Islet of Langerhans (tissue), 1 donor: ENCODE measurements around the gene SPRR1B.
"Not testable (repeated sequence)": the region's sequence is repeated elsewhere in the genome, so short reads cannot be mapped to it uniquely, and the experiment has no call there.

Experiments
- FAIRE-seq: peaks from one replicate; lab custom pipeline; 2011; peaks lifted over from hg19 to GRCh38; lab: Jason Lieb, UNC

Gene SPRR1B

DNA sequence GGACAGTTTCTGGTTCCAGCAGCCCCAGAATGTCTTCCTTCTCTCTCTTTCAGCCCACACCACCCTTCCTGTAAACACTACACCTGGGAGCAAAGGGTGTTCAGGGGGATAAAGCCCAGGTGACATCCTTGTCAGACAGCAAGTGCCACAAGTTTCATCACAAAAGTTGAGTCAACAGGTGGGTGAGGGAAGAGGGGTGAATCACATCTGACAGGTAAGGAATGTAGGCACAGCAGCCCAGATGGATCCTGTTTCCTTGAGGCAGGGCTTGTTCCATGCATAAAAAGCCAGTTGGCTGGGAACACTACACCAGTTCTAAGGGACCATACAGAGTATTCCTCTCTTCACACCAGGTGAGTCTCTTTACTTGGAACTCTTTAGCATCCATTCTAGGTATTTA lies at the start of gene SPRR1B:
SPRR1B (plus strand) TSS at position 309 of the 400 bp plus-strand sequence. CDS start 1,143 bp downstream, outside the sequence.
- FAIRE-seq, result no peak

- no peak for FAIRE-seq
Measured at GRCh38 chr1:152982076-152982475, 48.9 kb upstream of the SPRR1B start.

DNA sequence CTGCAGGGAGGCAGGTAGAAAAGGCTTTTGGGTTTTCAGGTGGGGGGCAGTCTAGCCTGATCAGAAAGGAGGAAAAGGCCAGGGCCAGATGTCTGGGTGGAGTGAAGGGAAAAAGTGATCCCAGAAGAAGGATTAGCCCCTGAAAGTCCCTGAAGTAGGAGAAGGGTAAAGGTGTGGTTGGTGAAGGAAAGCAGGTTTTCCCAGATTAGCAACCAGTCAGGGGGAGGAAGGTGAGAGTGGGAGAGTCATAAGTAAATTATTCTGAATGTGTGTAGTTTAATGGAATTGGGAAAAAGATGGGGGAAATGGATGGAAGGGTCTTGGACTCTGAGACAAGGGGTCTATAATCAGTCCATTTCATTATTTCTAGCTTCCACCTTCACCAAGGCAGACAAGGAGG lies 47.8 kb upstream of the SPRR1B start:
- FAIRE-seq, result no peak

- no peak for FAIRE-seq
Measured at GRCh38 chr1:152983743-152984142, 47.3 kb upstream of the SPRR1B start, which contains the start of gene SPRR1A. TSS of gene SPRR1A (plus strand) at chr1:152984081. CDS start at chr1:152985231, 1,150 bp downstream.

- peak; percentile 73 for FAIRE-seq
Measured at GRCh38 chr1:152986578-152986977, 44.4 kb upstream of the SPRR1B start.

DNA sequence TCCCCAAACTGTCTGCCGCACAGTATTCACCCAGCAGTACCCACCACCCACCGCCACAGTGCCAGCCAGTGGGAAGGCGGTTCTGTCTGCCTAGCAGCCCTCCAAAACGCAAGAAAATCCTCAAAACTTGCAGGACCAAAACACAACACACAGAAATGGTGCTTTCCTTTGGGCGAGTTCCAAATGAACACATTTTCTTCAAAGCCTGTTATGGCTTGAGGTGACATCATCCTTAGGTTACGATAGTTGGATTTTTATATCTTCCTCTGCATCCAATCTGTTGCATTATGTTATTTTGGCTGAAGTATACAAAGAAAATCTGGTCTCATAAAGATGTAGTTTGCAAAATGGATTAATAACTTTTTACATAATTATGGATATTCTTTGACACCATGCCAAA lies 37.8 kb upstream of the SPRR1B start:
- FAIRE-seq, result no peak

DNA sequence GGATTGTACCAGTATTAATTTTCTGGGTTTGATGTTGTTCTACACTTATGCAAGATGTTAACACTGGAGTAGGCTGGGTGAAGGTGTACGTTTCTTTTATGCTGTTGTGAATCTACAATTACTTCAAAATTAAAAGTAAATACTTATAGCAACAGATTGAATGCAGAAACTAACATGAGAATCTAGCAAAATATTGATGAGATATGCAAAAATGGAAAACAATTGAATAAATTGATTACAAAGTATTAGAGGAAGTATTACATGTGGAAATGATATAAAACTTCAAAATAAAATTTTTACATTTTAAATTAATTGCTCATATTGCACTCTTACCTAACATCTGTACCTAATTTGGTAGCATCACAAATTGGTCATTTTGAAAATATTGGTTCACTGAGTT lies 35.2 kb upstream of the SPRR1B start:
- no peak for FAIRE-seq

GRCh38 chr1:152996633-152997400 lies 34.2 kb upstream of the SPRR1B start:
- FAIRE-seq, result no peak

DNA sequence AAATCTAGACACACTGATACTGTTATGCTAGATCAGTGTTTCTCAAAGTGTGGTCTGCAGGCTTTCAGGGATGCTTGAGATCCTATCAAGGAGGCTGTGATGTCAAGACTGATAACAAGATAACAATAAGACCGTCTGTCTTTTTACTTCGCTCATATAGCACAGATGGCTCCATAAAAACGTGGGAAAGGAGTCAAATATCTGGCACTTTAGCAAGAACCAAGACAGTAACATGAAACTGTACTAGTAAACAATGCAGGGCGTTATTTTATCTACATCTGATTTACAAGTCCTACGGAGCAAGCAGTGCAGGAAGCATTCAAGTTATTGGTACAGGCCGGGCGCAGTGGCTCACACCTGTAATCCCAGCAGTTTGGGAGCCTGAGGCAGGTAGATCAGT lies 33.1 kb upstream of the SPRR1B start:
- no peak for FAIRE-seq

- no peak for FAIRE-seq
Measured at GRCh38 chr1:152998476-152998875, 32.5 kb upstream of the SPRR1B start.

DNA sequence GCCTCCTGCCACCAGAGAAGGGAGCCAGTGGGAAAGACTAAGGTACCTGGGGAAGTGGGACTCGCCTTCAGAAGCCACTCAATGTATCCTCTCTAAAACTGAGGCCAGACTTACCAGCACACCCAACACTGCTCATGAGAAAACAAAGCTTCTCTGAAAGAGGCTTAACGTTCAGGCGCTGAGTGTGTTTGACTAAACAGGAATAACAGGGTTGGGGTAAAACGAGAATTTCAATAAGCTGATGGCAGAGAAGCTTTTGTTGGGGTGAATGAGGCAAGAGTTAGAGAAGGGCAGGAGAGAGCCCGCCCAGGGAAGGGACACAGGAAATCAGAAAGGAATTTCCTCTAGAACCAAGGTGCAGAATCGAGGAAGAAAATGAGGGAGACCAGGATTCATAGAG lies 31.2 kb upstream of the SPRR1B start:
- FAIRE-seq, result no peak

DNA sequence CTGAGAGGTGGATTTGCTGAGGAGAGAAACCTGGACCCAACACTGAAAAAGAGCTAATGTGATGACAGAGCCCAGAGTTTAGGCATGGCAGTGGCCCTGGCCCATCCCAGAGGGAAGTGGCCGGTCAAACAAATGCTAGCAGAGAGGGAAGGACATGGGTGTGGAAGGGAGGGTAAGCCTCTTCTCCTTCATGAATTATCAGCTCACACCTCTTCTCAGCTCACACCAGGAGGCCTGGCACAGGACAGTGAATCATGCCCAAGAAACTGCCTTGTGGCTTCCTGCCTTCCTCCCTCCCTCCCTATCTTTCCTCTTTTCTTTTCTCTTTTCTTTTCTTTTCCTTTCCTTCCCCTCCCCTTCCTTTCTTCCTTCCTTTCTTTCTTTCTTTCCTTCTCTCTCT lies 30.7 kb upstream of the SPRR1B start:
- FAIRE-seq, result no peak

DNA sequence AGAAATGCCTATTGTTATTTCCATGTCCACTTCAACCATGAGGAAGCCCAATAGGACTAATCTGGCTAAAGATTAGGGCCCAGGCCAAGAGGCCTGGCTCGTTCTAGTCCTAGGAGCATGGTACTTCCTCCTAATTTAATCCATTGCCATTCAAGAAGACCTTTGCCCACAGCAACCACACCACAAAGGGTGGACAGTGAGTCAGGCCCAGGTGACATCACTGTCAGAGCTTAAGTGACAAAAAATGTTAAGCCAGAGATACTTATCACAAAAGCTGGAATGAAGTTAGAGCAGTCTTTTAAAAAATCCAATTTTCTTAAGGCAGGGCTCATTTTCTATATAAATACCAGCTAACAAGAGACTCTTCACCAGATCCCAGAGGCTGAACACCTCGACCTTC lies 29.6 kb upstream of the SPRR1B start, which contains the start of gene SPRR3:
SPRR3 (plus strand) TSS at position 368 of the 400 bp plus-strand sequence. CDS start 1,272 bp downstream, outside the sequence.
- FAIRE-seq, result no peak

GRCh38 chr1:153011235-153011758 lies 19.7 kb upstream of the SPRR1B start:
- FAIRE-seq, result not testable (repeated sequence)

DNA sequence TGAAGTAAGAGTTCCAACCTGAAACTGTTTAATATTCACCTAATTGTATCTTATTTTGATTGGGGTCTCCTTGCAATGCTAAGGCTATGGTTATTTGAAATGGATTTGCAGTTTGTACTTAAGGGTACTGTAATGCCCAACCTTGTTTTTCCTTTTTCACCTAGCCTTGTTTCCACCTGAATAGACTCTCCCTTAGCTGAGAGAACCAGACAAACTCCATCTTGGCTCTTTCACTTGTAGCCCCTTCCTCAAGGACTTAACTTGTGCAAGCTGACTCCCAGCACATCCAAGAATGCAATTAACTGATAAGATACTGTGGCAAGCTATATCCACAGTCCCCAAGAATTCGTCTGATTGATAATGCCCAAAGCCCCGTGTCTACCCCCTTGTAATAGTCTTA lies 9.2 kb upstream of the SPRR1B start:
- FAIRE-seq, result not testable (repeated sequence)

GRCh38 chr1:153022340-153022739 lies 8.7 kb upstream of the SPRR1B start:
- FAIRE-seq, result not testable (repeated sequence)

DNA sequence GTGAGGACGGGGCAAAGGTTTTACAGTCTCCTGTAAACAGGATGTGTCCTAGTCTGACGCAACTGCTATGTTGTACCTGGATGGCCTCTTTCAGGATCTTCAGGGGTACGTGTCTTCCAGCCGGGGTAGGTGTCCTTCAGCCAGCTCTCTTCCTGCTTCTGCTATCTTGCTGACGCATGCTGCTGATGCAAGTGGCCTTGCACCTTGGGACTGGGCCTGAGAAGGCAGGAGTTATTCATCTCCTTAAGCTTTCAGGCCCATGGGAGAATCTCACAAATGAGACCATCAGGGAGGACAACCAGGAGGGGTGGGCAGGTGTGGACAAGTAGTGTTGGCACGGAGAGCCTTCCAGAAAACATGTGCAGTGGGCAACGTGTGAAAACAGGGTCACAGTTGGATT lies 7.9 kb upstream of the SPRR1B start:
- FAIRE-seq, result no peak

- FAIRE-seq, result no peak
Measured at GRCh38 chr1:153024413-153024812, 6.6 kb upstream of the SPRR1B start.

GRCh38 chr1:153025797-153026196 lies 5.2 kb upstream of the SPRR1B start:
- no peak for FAIRE-seq

DNA sequence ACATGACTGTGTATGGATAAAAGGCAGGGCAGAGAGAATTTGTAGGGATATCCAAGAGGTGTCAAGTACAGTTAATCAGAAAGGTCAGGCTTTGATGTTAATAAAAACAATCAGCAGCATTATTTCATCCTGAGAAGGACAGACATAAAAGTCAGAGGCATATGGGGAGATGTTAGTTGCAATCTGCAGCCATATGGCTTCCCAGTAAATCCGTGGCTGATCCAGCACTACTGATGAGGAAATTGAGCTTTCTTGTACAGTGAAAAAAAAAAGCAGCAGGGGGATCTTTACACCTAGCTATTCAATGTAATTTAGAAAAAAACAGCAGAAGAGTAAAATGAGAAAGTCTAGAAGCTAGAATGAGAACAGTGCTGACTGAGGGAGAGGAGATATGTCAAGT lies 2.2 kb upstream of the SPRR1B start:
- FAIRE-seq, result no peak

DNA sequence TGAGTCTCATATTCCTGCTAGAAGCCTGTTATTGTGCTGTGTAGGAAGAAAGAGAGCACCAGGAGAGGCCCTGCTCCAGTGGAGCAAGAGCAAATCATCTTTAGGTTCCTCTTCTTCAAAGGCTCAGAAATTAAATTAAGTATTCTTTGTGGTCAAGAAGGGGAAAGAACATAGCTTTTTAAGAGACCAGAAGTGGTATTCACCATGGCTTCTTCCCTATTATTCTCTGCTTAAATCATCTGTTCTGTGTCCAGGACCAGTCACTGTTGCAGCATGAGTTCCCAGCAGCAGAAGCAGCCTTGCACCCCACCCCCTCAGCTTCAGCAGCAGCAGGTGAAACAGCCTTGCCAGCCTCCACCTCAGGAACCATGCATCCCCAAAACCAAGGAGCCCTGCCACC lies 1.1 kb downstream of the SPRR1B start:
- FAIRE-seq, result no peak

- FAIRE-seq, result no peak
Measured at GRCh38 chr1:153032677-153033308, 1.8 kb downstream of the SPRR1B start.

DNA sequence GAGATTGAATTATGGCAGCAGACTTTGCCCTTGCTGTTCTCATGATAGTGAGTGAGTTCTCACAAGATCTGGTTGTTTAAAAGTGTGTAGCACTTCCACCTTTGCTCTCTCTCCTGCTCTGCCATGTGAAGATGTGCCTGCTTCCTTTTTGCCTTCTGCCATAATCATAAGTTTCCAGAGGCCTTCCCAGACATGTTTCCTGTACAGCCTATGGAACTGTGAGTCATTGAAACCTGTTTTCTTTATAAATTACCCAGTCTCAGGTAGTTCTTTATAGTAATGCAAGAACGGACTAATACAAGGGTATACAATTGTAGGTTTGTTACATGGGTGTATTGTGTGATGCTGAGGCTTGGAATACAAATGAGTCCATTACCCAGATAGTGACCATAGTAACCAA lies 4.2 kb downstream of the SPRR1B start:
- no peak for FAIRE-seq
